ENCODE data around the gene RPL5. TPM values are rescaled to one million over a fixed set of nuclear protein-coding genes. Genes with fewer than 3 reads are reported as not detected.

RPL5 gene
- total RNA-seq, 1 experiment from 2014 or later, result 1,430 TPM

DNA sequence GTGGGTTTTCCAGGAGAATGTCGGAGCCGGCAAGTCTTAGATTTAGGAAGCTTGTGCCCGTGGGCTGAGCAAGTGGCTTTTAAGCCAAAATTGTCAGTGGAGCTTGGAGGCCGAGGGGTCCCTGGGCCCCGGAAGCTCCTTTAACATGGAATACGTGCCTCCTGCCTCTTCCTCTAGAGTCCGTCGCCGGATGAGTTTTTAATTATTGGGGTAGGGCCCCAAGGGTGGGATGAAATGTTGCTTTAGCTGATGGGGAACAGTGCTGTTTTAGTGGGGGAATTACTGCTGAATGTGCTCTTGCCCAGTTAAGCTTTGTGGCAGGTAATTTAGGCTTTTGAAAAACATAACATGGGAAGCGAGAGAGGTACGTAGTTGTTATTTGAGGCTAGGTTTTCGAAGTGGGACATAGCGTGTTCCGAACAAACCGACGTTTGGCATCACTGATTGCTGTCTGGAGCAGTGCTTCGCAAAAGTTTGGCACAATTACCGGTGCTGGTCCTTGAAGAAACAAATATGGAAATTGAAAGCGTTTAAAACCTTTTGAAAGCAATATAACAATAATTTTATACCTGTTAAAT lies 786 bp downstream of the RPL5 start:
- TF ChIP-seq, protein P1, sequence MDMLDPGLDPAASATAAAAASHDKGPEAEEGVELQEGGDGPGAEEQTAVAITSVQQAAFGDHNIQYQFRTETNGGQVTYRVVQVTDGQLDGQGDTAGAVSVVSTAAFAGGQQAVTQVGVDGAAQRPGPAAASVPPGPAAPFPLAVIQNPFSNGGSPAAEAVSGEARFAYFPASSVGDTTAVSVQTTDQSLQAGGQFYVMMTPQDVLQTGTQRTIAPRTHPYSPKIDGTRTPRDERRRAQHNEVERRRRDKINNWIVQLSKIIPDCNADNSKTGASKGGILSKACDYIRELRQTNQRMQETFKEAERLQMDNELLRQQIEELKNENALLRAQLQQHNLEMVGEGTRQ (CRISPR knock-in tag; IDR thresholded peaks at IDR 0.05), result no peak
- TF ChIP-seq ZNF219 (CRISPR knock-in tag; IDR thresholded peaks at IDR 0.05; ENCODE audit: borderline replicate concordance) (no peak), MXD4 (CRISPR knock-in tag; IDR thresholded peaks at IDR 0.05; ENCODE audit: borderline replicate concordance) (no peak), EMX1 (CRISPR knock-in tag; IDR thresholded peaks at IDR 0.05) (0 out of 2 replicates have a peak, but pooled peaks have one; percentile 6)
- TF ChIP-seq, protein P2, sequence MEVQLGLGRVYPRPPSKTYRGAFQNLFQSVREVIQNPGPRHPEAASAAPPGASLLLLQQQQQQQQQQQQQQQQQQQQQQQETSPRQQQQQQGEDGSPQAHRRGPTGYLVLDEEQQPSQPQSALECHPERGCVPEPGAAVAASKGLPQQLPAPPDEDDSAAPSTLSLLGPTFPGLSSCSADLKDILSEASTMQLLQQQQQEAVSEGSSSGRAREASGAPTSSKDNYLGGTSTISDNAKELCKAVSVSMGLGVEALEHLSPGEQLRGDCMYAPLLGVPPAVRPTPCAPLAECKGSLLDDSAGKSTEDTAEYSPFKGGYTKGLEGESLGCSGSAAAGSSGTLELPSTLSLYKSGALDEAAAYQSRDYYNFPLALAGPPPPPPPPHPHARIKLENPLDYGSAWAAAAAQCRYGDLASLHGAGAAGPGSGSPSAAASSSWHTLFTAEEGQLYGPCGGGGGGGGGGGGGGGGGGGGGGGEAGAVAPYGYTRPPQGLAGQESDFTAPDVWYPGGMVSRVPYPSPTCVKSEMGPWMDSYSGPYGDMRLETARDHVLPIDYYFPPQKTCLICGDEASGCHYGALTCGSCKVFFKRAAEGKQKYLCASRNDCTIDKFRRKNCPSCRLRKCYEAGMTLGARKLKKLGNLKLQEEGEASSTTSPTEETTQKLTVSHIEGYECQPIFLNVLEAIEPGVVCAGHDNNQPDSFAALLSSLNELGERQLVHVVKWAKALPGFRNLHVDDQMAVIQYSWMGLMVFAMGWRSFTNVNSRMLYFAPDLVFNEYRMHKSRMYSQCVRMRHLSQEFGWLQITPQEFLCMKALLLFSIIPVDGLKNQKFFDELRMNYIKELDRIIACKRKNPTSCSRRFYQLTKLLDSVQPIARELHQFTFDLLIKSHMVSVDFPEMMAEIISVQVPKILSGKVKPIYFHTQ (CRISPR knock-in tag; IDR thresholded peaks at IDR 0.05), result 0 out of 2 replicates have a peak, but pooled peaks have one; percentile 9
- DNase-seq (ENCODE audit: low spot score) (no peak), ATAC-seq (no peak)
- Mint-ChIP-seq H3K9me3 (no peaks in the 10 kb centered on the region), H3K27ac (peak overlapping the region; percentile 97), H3K36me3 (peaks cover 58% of the 10 kb centered on the region), H3K27me3 (ENCODE audit: low read depth) (no peaks in the 10 kb centered on the region; the same call in 1 of the 2 replicates), H3K4me3 (peak overlapping the region; percentile 95), H3K4me1 (peaks cover 40% of the 10 kb centered on the region)
- ChIA-PET POLR2A (interaction anchor here (0.5 to 1.7 kb wide), 7 partner anchors 10 to 1053 kb away, joined by 3 to 12 read pairs (median 5); partner anchors contain the start of genes EVI5 and MTF2), CTCF (interaction anchor here (0.8 to 2.5 kb wide), 6 partner anchors 12 to 129 kb away, joined by 3 to 27 read pairs (median 8); no protein-coding TSS in a partner anchor)

DNA sequence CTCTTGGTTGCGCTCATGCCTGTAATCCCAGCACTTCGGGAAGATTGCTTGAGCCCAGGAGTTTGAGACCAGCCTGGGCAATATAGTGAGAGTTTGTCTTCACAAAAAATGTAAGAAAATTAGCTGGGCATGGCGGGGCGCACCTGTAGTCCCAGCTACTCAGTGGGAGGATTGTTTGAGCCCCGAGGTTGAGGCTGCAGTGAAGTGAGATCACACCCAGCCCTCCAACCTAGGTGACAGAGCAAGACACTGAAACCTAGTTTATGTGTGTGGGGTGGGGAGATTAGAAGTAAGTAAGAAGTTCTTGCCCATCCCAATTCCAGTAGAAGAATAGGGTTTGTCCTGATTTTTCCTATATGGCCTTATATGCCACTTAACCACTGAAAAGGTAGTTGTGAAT lies 2.0 kb downstream of the RPL5 start:
- ATAC-seq, result no peak
- peak overlapping the region; percentile 63; the same call in 1 of the 2 replicates for H3K27ac Mint-ChIP-seq
- no peak for DNase-seq (ENCODE audit: low spot score)
- POLR2A ChIA-PET, result no interaction called here
- no peaks in the 10 kb centered on the region for H3K9me3 Mint-ChIP-seq
- H3K4me3 Mint-ChIP-seq, result peak overlapping the region; percentile 95
- TF ChIP-seq, protein P3, sequence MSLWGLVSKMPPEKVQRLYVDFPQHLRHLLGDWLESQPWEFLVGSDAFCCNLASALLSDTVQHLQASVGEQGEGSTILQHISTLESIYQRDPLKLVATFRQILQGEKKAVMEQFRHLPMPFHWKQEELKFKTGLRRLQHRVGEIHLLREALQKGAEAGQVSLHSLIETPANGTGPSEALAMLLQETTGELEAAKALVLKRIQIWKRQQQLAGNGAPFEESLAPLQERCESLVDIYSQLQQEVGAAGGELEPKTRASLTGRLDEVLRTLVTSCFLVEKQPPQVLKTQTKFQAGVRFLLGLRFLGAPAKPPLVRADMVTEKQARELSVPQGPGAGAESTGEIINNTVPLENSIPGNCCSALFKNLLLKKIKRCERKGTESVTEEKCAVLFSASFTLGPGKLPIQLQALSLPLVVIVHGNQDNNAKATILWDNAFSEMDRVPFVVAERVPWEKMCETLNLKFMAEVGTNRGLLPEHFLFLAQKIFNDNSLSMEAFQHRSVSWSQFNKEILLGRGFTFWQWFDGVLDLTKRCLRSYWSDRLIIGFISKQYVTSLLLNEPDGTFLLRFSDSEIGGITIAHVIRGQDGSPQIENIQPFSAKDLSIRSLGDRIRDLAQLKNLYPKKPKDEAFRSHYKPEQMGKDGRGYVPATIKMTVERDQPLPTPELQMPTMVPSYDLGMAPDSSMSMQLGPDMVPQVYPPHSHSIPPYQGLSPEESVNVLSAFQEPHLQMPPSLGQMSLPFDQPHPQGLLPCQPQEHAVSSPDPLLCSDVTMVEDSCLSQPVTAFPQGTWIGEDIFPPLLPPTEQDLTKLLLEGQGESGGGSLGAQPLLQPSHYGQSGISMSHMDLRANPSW (CRISPR knock-in tag; conservative IDR thresholded peaks at IDR 0.05; ENCODE audit: low read depth), result no peak
- TF ChIP-seq, protein P4, sequence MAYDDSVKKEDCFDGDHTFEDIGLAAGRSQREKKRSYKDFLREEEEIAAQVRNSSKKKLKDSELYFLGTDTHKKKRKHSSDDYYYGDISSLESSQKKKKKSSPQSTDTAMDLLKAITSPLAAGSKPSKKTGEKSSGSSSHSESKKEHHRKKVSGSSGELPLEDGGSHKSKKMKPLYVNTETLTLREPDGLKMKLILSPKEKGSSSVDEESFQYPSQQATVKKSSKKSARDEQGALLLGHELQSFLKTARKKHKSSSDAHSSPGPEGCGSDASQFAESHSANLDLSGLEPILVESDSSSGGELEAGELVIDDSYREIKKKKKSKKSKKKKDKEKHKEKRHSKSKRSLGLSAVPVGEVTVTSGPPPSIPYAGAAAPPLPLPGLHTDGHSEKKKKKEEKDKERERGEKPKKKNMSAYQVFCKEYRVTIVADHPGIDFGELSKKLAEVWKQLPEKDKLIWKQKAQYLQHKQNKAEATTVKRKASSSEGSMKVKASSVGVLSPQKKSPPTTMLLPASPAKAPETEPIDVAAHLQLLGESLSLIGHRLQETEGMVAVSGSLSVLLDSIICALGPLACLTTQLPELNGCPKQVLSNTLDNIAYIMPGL (CRISPR knock-in tag; IDR thresholded peaks at IDR 0.05), result no peak
- TF ChIP-seq, protein P5, sequence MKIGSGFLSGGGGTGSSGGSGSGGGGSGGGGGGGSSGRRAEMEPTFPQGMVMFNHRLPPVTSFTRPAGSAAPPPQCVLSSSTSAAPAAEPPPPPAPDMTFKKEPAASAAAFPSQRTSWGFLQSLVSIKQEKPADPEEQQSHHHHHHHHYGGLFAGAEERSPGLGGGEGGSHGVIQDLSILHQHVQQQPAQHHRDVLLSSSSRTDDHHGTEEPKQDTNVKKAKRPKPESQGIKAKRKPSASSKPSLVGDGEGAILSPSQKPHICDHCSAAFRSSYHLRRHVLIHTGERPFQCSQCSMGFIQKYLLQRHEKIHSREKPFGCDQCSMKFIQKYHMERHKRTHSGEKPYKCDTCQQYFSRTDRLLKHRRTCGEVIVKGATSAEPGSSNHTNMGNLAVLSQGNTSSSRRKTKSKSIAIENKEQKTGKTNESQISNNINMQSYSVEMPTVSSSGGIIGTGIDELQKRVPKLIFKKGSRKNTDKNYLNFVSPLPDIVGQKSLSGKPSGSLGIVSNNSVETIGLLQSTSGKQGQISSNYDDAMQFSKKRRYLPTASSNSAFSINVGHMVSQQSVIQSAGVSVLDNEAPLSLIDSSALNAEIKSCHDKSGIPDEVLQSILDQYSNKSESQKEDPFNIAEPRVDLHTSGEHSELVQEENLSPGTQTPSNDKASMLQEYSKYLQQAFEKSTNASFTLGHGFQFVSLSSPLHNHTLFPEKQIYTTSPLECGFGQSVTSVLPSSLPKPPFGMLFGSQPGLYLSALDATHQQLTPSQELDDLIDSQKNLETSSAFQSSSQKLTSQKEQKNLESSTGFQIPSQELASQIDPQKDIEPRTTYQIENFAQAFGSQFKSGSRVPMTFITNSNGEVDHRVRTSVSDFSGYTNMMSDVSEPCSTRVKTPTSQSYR (CRISPR knock-in tag; IDR thresholded peaks at IDR 0.05), result no peak
- TF ChIP-seq ZNF138 (CRISPR knock-in tag; conservative IDR thresholded peaks at IDR 0.05) (no peak), ZNF317 (CRISPR knock-in tag; IDR thresholded peaks at IDR 0.05; ENCODE audit: borderline replicate concordance, low read depth) (no peak)
- H3K36me3 Mint-ChIP-seq, result peaks cover 70% of the 10 kb centered on the region
- no peaks in the 10 kb centered on the region; the same call in 1 of the 2 replicates for H3K27me3 Mint-ChIP-seq (ENCODE audit: low read depth)
- H3K4me1 Mint-ChIP-seq, result peaks cover 43% of the 10 kb centered on the region
- CTCF ChIA-PET, result interaction anchor here (0.6 kb wide), 1 partner anchor 345 kb away, joined by 4 read pairs; no protein-coding TSS in a partner anchor

All from WTC11 (cell line).